Activated CD4-positive, alpha-beta memory T cell treated with anti-CD3 and anti-CD28 coated beads for 36 hours (primary cell): Measurements from ENCODE around the gene ALS2. TPM values are rescaled to one million over a fixed set of nuclear protein-coding genes. Genes with fewer than 3 reads are reported as not detected.
"Not testable (repeated sequence)": the region's sequence is repeated elsewhere in the genome, so short reads cannot be mapped to it uniquely, and the experiment has no call there.

Source experiments
- CTCF ChIA-PET: fragments of 350-600 bp; sonication (Branson Sonifier 250); formaldehyde crosslinking; loops from one replicate; lab custom pipeline; 2021; ENCODE audit warnings: antibody characterized with exemption, inconsistent platforms; lab: Charles Lee
- POLR2A ChIA-PET: fragments of 350-600 bp; sonication (Branson Sonifier 250); formaldehyde crosslinking; loops from one replicate; lab custom pipeline; 2021; ENCODE audit warnings: antibody characterized with exemption; lab: Charles Lee
- DNase-seq: peaks from one replicate; pipeline ENCODE4 v3.0.0-alpha.2; 2020
- H3K27ac Mint-ChIP-seq: one replicate; pipeline ENCODE4 v1.8.0; 2021; ENCODE audit warnings: mixed read lengths
- H3K27me3 Mint-ChIP-seq: one replicate; pipeline ENCODE4 v1.8.0; 2021; ENCODE audit warnings: mixed read lengths
- H3K36me3 Mint-ChIP-seq: one replicate; pipeline ENCODE4 v1.8.0; 2021; ENCODE audit warnings: mixed read lengths
- H3K4me1 Mint-ChIP-seq: one replicate; pipeline ENCODE4 v1.8.0; 2021; ENCODE audit warnings: low read depth, mixed read lengths
- H3K4me3 Mint-ChIP-seq: one replicate; pipeline ENCODE4 v1.8.0; 2021; ENCODE audit warnings: mild to moderate bottlenecking, mixed read lengths
- H3K9me3 Mint-ChIP-seq: one replicate; pipeline ENCODE4 v1.8.0; 2021; ENCODE audit warnings: mixed read lengths
- intact Hi-C: fragments of 100-400 bp; cut with micrococcal nuclease; formaldehyde crosslinking; loops from one replicate; pipeline ENCODE4 v1.15.1; 2023
- total RNA-seq, 2 experiments: library from RNA; stranded (reverse); gene quantifications; one replicate each; pipeline ENCODE4 v1.2.3, GENCODE V29; 2021

The ALS2 gene
- total RNA-seq, 2 experiments from 2014 or later = 11.0 to 12.6 TPM

DNA sequence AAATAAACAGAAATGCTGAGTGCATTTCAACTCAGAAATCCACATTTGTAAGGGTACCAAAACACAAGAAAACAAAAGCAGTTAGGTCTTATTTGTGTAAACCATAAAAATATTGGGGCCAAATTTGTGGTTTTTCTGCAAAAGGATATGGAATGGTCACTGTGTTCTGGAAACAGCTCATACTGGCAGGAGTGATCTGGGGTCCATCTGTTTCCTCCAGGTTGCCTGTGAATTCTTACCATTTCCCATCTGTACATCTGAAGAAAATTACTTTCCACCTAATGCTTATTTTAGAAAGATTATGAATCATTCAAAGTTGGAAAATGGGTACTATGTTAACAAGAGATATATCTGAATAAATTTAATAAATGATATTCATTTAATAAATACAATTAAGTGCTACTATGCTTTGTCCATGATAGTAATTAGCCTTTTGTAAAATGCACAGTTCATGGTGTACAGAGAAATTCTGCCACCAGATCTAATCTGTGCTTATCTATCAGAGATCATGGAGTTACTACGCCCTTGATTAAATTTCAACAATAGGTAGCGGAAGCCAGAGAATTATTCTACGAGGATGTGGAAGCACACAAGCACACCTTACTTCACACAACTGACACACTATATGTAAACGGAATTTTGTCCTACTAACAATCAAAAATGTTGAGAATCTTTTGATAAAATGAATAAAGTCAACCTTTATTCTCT, 10.9 kb downstream of the ALS2 start:
- H3K4me3 Mint-ChIP-seq = no peak overlapping the region
- ChIA-PET CTCF (no interaction called here), POLR2A (no interaction called here)
- no peak overlapping the region for H3K27ac Mint-ChIP-seq
- no peaks in the 10 kb centered on the region for H3K27me3 Mint-ChIP-seq
- DNase-seq = no peak
- intact Hi-C loops = no loop called here
- peaks cover 4% of the 10 kb centered on the region for H3K4me1 Mint-ChIP-seq
- peaks cover 6% of the 10 kb centered on the region for H3K36me3 Mint-ChIP-seq
- H3K9me3 Mint-ChIP-seq = peaks cover 2% of the 10 kb centered on the region

DNA sequence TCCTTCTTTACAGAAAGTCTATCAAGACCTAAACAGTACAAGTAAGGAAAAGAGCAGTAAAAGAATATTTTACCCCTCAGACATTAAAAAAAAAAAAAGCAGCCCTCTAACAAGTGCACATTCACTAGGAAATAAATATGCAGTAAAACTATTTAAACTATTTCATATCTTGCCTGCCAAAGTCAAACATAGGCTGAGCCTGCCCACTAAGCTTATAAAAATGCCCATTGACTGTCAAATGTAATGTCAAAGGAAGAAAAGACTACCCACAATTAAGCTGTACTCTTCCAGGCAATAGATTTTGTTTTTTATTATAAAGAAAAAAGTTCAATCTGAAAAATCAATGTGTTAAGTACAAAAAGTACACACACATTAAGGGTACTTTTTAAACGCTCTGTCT, 11.8 kb downstream of the ALS2 start:
- intact Hi-C loops = no loop called here
- POLR2A ChIA-PET = no interaction called here

DNA sequence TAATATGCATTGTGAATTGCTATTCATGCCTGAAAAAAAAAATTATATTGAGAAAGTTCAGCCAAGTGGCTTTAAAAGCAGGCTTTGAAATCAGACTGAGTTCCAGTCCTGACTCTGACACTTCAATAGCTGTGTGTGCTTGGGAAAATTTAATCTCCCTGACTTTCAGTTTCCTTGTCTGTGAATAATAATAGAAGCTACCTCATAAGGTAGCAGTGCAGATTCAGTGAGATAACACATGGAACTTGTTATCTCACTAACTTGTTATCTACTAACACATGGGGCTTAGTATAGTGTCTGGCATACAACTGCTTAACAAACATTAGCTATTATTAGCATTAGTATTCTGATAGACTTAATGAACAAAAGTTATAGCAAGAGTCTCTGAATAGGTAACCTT, 14.9 kb downstream of the ALS2 start:
- H3K4me3 Mint-ChIP-seq = no peak overlapping the region
- no peaks in the 10 kb centered on the region for H3K4me1 Mint-ChIP-seq
- ChIA-PET POLR2A (interaction anchor here (0.7 kb wide), 1 partner anchor 582 kb away, joined by 3 read pairs; no protein-coding TSS in a partner anchor), CTCF (no interaction called here)
- H3K27ac Mint-ChIP-seq = no peak overlapping the region
- no peaks in the 10 kb centered on the region for H3K27me3 Mint-ChIP-seq
- DNase-seq = no peak
- intact Hi-C loops = no loop called here
- H3K9me3 Mint-ChIP-seq = peaks cover 2% of the 10 kb centered on the region
- peaks cover 15% of the 10 kb centered on the region for H3K36me3 Mint-ChIP-seq

More for the DNA sequence above, 11.8 kb downstream of the ALS2 start:
- Mint-ChIP-seq H3K9me3 (peaks cover 2% of the 10 kb centered on the region), H3K4me1 (peaks cover 1% of the 10 kb centered on the region), H3K27me3 (no peaks in the 10 kb centered on the region), H3K27ac (no peak overlapping the region), H3K4me3 (no peak overlapping the region), H3K36me3 (peaks cover 6% of the 10 kb centered on the region)
- no peak for DNase-seq
- CTCF ChIA-PET = no interaction called here

DNA sequence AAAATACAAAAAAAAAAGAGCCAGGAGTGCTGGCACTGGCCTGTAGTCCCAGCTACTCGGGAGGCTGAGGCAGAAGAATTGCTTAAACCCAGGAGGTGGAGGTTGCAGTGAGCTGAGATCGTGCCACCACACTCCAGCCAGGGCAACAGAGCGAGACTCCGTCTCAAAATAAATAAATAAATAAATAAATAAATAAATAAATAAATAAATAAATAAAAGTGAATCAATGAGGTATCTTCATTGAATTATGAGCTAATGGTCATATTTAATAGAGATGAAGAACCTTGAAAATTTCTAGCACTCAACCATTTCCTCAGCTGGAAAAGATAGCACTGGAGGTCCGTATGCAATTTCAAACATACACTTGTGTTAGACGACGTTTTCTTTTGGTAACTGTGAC, 16.3 kb downstream of the ALS2 start:
- H3K4me3 Mint-ChIP-seq, POLR2A ChIA-PET, H3K4me1 Mint-ChIP-seq, DNase-seq, H3K27me3 Mint-ChIP-seq, intact Hi-C loops, H3K27ac Mint-ChIP-seq, H3K9me3 Mint-ChIP-seq: not testable (repeated sequence)
- CTCF ChIA-PET = interaction anchor here (0.6 kb wide), 1 partner anchor 20 kb away, joined by 5 read pairs; no protein-coding TSS in a partner anchor
- H3K36me3 Mint-ChIP-seq = peaks cover 21% of the 10 kb centered on the region

DNA sequence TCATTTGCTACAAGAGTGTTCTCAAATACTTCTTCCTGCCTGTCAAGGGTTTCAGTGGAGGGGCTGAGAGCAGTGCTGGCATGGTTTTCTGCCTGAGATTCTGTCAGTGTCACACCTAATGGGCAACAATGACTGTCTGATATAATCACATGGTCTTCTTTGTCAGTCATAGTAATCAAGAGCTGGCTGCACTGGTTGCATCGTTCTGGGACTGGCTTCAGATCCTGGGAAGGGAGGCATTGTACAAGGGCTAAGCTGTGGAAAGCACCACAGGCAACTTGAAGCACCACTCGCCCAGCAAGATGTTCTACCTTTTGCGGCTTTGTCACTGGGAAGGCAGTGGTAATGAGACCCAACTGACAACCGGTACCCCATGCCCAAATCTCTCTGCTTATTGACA, 19.6 kb downstream of the ALS2 start:
- ChIA-PET POLR2A (no interaction called here), CTCF (no interaction called here)
- Mint-ChIP-seq H3K27me3 (no peaks in the 10 kb centered on the region), H3K4me3 (no peak overlapping the region), H3K9me3 (no peaks in the 10 kb centered on the region), H3K36me3 (peaks cover 17% of the 10 kb centered on the region), H3K4me1 (no peaks in the 10 kb centered on the region), H3K27ac (no peak overlapping the region)
- no peak for DNase-seq
- intact Hi-C loops = no loop called here

DNA sequence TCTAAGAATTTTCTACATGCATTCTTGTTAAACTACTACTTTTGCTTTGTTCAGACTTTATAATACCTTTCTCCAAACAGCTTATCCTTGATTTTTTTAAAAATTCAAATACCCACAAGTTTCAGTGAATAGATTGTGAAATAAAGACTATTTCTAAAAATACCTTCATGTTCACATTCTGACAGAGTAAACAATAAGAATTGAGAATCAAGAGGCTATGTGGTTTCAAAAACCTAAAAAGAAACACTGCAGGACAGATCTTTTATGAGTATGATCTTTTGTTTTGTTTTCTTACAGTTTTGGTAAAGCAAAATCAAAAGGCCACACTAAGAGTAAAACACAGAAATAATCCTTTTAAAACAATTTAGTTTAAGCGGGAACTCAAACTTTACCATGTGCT, 21.2 kb downstream of the ALS2 start:
- intact Hi-C loops = no loop called here
- peaks cover 17% of the 10 kb centered on the region for H3K36me3 Mint-ChIP-seq
- H3K4me1 Mint-ChIP-seq = no peaks in the 10 kb centered on the region
- no peak overlapping the region for H3K4me3 Mint-ChIP-seq
- ChIA-PET POLR2A (no interaction called here), CTCF (interaction anchor here (0.7 kb wide), 1 partner anchor 18 kb away, joined by 3 read pairs; no protein-coding TSS in a partner anchor)
- H3K27ac Mint-ChIP-seq = no peak overlapping the region
- no peaks in the 10 kb centered on the region for H3K27me3 Mint-ChIP-seq
- DNase-seq = no peak
- no peaks in the 10 kb centered on the region for H3K9me3 Mint-ChIP-seq

DNA sequence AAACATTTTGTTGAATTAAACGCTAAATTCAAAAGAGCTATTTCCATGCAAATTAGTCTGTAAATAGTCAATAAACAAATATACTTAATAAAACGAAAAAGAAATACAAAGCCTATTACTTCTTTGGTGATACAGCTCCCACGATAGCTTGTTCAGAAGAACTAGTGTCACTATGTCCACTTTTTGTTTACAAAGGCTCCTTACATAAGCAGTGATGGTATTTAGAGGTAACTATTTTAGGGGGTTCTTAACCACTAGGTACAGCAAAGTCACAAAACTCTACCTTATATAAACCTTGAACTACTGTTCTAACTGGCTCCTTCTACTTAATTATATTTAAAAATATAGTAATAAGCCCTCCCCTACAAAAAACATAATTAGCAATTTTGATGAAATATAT, 21.9 kb downstream of the ALS2 start:
- no peaks in the 10 kb centered on the region for H3K4me1 Mint-ChIP-seq
- no peak for DNase-seq
- no peak overlapping the region for H3K27ac Mint-ChIP-seq
- intact Hi-C loops = no loop called here
- ChIA-PET CTCF (interaction anchor here (0.7 kb wide), 1 partner anchor 17 kb away, joined by 3 read pairs; no protein-coding TSS in a partner anchor), POLR2A (interaction anchor here (0.7 kb wide), 1 partner anchor 10 kb away, joined by 3 read pairs; no protein-coding TSS in a partner anchor)
- no peaks in the 10 kb centered on the region for H3K9me3 Mint-ChIP-seq
- peaks cover 17% of the 10 kb centered on the region for H3K36me3 Mint-ChIP-seq
- no peak overlapping the region for H3K4me3 Mint-ChIP-seq
- H3K27me3 Mint-ChIP-seq = no peaks in the 10 kb centered on the region

DNA sequence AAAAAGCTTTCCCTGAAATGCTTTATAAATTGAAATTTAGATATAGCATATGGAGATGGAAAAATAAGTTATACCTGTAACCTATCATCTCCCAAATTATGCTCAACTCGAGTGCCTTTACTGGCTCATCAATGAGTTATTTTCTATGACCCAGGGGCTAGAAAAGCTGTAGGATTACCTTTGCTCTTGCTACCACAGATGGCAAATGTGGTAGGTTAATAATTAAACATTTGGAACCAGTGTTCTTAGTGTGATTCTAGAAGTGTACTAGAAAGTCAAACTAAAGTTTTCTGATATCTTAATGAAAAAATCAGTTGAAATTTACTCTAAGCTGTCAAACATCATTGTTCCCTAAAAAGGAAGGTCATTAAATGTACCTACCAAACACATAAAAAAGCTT, 22.5 kb downstream of the ALS2 start:
- intact Hi-C loops = no loop called here
- ChIA-PET POLR2A (interaction anchor here (0.7 kb wide), 1 partner anchor 9 kb away, joined by 3 read pairs; no protein-coding TSS in a partner anchor), CTCF (no interaction called here)
- Mint-ChIP-seq H3K36me3 (peaks cover 17% of the 10 kb centered on the region), H3K9me3 (no peaks in the 10 kb centered on the region), H3K27me3 (no peaks in the 10 kb centered on the region), H3K4me1 (no peaks in the 10 kb centered on the region), H3K27ac (no peak overlapping the region), H3K4me3 (no peak overlapping the region)
- DNase-seq = no peak

DNA sequence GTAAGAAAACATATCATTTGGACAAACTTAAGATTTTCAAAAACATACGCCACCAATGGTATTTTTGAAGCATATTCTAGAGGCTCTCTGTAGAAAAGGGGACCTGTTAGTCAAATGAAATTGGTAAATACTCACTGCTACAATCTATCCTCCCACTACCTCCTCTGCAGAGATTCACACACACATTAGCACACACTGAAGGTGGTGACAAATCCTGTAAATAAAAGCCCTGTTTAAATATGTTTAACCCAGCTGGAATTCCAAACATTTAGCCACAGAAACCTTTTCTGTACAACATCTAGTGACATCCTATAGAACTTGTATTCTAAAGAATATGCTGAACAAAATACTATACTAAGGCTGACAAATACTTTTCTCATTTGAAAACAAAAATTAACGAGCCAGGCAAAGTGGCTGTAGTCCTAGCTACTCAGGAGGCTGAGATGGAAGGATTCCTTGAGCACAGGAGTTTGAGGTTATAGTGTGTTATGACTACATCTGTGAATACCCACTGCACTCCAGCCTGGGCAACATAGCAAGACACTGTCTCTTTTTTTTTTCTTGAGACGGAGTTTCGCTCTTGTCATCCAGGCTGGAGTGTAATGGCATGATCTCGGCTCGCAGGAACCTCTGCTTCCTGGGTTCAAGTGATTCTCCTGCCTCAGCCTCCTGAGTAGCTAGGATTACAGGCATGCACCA, 25.9 kb downstream of the ALS2 start:
- Mint-ChIP-seq H3K27ac (no peak overlapping the region), H3K4me3 (no peak overlapping the region), H3K27me3 (no peaks in the 10 kb centered on the region), H3K36me3 (peaks cover 4% of the 10 kb centered on the region), H3K9me3 (no peaks in the 10 kb centered on the region), H3K4me1 (no peaks in the 10 kb centered on the region)
- CTCF ChIA-PET = no interaction called here
- POLR2A ChIA-PET = no interaction called here
- no peak for DNase-seq
- intact Hi-C loops = no loop called here

DNA sequence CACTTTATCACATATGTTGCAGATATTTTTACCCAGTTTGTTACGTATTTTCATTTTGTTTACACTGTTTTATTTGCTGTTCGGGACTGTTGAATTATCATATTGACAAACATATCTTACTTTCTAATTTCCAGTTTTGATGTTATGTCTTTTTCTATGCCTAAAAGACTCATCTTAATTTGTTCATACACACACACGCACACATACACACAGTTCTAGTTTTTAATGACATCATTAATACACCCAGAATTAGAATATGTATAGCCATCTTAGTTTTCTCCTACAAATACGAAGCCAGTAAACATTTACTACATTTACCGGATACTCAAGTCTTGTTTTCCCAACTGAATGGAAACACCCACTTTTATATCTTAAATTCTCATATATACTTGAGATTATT, 29.2 kb downstream of the ALS2 start:
- H3K9me3 Mint-ChIP-seq = no peaks in the 10 kb centered on the region
- ChIA-PET CTCF (no interaction called here), POLR2A (no interaction called here)
- H3K36me3 Mint-ChIP-seq = peaks cover 2% of the 10 kb centered on the region
- no peak overlapping the region for H3K4me3 Mint-ChIP-seq
- H3K27me3 Mint-ChIP-seq = no peaks in the 10 kb centered on the region
- no peak overlapping the region for H3K27ac Mint-ChIP-seq
- no peak for DNase-seq
- intact Hi-C loops = no loop called here
- no peaks in the 10 kb centered on the region for H3K4me1 Mint-ChIP-seq

DNA sequence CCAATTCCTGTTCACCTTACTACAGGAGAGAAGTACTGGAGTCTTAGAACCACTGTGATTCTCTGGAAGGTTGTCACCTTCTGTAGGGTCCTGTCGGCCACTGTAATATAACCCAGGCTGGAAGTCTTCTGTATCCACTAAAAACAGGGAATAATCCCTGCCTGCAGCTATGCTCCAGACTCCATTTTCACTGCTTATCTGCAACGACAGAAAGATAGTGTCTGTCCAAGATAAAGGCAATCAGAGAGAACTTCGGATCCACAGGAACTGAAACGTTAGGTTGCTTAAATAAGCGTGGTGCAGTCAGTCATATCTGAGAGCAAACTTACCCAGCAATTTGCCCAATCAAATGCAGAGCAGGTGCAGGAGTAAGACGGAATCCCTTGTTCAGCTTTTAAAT, 34.2 kb downstream of the ALS2 start:
- Mint-ChIP-seq H3K9me3 (no peaks in the 10 kb centered on the region), H3K36me3 (peaks cover 4% of the 10 kb centered on the region), H3K4me3 (no peak overlapping the region), H3K27ac (no peak overlapping the region), H3K4me1 (no peaks in the 10 kb centered on the region), H3K27me3 (no peaks in the 10 kb centered on the region)
- no peak for DNase-seq
- ChIA-PET POLR2A (no interaction called here), CTCF (no interaction called here)
- intact Hi-C loops = no loop called here

DNA sequence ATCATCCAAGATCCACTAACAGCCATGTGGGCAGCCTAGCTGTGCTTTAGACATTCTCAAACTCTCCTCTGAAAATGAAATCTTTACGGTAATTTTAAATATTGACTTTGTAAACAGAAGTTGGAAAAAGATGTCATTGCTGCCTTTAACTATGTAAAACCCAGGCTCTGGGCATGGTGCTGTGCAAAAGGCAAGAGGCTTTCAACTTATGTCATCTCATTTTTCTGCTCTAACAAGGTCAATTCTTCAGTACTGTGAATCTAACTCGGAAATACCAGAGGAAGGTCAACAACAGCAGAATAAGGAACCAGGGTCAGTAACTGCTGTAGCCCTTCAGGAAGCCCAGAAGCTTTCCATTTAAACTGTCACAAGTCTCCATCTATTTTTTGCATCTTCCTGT, 45.2 kb downstream of the ALS2 start:
- Mint-ChIP-seq H3K4me1 (peaks cover 7% of the 10 kb centered on the region), H3K4me3 (no peak overlapping the region), H3K9me3 (peaks cover 14% of the 10 kb centered on the region), H3K36me3 (peaks cover 43% of the 10 kb centered on the region), H3K27me3 (no peaks in the 10 kb centered on the region), H3K27ac (no peak overlapping the region)
- no peak for DNase-seq
- ChIA-PET CTCF (no interaction called here), POLR2A (no interaction called here)
- intact Hi-C loops = no loop called here
